Stimulated activated CD4-positive, alpha-beta T cell treated with anti-CD3 and anti-CD28 coated beads, Interleukin-1b, Interleukin-23, amount 100 ng/mL, for 24 hours (primary cell): ENCODE results near the gene B3GLCT.

Experiments
- DNase-seq, 4 experiments: peaks; one replicate each; pipeline ENCODE4 v3.0.0-alpha.2; 2020; ENCODE audit warnings: low read depth in 4 of 4, low spot score in 1 of 4

The B3GLCT gene

DNA sequence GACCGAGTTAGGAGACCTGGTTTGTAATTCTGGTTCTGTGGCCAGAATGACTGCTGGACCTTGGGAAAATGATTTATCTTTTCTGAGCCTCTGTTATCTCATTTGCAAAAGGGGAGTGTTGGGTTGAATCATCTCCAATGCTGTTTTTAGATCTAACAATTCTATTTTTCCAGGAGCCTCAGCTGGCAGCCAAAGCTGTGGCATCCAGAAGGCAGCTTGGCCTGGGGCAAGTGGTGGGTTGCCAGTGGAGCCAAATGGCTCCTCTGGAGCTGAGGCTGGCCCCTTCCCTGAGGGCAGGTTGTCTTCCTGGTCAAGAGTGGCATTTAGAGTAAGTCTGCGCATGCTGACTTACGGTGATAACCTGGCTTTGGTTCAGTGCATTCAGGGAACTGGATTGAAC, 21.3 kb downstream of the B3GLCT start:
- DNase-seq = no peak

GRCh38 chr13:31223215-31223614, 23.4 kb downstream of the B3GLCT start:
- DNase-seq = no peak

DNA sequence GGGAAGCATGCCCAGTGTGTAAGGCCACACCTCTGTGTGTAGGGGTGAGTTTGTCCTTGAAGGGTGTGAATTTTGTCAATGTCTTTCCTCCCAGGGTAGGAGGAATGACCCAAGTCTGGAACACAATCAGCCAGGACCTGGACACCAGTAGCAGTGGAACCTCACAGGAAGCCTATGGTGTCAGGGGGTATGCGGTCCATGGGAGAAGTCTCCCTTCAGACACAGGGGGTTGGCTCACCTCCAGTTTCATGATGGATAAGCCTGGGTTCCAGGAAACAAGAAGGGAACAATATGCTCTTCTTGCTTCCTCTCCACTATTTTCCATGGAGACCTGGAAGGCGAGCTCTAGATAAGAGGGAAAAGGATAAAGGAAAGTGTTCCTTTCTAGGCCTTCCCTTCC, 23.9 kb downstream of the B3GLCT start:
- DNase-seq = no peak

GRCh38 chr13:31224174-31224669, 24.4 kb downstream of the B3GLCT start:
- no peak for DNase-seq

GRCh38 chr13:31224963-31225559, 25.3 kb downstream of the B3GLCT start:
- no peak for DNase-seq

DNA sequence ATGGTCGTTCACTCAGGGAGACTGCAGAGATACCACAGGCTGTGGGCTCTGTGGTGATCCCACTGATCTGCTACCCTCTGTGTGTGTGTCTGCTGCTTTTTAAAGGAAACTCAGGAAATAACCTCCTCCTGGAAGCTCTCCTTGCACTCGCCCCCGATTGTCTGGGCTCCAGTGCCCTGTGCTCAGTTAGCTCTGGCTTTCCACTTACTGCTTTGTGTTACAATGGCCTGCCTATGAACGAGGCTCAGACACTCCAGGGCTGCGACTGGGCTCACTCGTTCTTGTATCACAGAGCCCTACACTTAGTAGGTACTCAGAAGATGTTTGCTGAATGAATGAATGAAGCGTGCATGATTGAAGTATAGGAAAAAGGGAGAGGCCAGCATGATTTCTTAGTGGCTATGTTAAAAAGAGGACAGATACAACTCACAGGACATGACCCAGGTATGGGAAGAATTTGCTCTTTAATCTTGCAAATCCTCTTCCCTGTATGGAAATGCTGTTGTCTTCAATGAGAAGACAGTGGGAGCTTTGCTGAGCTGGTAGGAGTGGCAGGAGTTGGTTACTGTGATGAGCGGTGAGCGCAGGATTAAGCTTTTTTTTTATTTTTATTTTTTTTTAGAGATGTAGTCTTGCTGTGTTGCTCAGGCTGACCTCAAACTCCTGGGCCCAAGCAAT, 26.4 kb downstream of the B3GLCT start:
- DNase-seq = no peak

DNA sequence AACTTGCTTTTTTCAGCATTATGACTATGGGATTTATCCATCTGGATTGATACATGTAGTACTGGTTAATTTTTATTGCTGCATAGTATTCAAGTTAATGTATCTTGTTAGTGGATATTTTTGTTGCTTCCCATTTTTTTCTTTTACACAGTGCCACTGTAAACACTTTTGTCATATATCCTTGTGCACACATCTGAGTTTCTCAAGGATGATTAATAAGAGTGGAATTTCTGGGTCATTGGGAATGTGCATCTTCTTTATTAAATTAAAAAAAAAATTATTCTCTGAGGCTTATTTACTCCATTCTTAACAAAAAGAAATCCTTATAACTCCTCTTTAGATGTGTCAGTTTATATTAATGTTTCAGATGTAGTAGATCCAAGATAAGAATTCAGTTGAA, 27.3 kb downstream of the B3GLCT start:
- DNase-seq = no peak

DNA sequence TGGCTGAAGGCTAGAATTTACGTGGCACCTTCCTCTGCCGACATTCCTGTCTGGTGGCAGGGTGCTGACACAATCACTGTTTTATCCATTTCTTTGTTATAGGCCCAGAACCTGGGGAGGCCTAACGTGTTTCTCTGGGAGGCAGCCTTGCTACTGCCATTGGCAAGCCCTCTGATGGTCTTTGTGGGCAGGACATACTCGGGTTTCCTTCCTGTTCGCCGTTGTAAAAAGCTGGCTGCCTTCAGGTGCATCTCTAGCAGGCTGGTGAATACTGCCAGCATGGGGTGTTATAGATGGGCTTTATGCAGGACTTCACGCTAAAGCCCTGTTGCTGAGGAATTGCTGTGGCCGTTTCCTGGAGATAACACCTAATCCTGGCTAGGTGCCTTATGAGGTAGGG, 28.1 kb downstream of the B3GLCT start:
- DNase-seq = no peak

DNA sequence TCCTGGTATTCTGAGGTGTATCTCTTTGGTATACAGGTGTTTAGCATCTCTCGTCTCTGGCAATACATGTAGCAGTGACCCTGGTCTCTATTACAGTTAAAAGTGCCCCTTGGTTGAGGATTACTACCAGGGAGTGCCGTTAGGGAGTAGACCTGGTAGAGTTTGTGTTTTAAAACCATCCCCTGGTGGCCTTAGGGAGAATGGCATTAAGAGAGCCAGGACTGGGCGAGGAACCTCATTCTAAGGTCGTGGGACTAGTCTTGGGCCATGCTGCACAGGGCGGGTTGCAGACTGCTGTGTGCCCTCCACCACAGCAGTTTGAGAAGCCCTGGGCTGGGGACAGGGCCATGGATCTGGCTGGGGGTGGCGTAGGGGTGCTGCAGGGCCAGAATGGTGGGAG, 35.0 kb downstream of the B3GLCT start:
- no peak for DNase-seq

DNA sequence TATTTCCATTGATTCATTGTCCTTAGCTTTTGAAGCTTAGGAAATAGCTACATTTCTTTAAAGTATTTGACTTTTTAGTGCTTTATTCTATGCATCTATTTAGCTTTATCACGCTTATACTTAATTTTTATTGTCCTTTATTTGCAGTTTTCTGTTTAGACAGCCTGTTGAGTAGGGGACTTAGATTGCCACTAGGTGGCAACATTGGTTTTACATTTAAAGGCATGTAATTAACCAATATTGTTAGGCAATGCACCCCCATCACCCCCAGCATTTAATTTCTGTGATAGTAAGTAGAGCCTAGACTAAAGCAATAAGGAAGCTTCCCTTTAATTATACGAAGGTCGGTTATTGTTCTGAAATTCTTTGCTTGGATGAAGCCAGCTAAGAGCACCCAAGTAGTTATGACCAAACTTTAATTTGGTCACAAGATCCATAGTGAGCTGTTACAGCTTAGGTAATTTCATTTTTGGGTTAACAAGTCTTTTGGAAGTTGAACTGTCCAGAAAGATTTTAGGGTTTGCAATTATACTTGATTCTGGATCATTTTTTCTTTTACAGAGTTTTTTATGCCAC, 36.5 kb downstream of the B3GLCT start:
- DNase-seq = no peak

- no peak for DNase-seq
These were observed 41.1 kb downstream of the B3GLCT start for GRCh38 chr13:31240921-31241320.

DNA sequence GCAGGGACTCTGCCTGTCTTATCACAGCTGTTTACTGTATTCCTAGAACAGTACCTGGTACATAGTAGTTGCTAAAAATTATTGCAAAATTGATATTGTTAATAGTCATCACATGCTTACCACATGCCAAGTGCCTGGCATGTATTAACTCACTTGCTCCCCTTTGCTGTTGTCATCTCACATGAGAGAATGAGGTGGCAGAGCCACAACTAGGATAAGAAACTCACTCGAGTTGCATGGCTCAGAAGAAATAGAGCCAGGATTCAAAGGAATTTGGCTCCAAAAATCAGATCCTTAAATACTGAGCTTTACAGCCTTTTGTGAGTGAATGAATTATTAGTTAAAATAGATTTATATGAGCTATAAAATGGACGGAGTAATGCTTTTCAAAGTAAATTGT, 42.6 kb downstream of the B3GLCT start:
- DNase-seq = no peak

- no peak for DNase-seq
These were observed 43.1 kb downstream of the B3GLCT start for GRCh38 chr13:31242916-31243315.

DNA sequence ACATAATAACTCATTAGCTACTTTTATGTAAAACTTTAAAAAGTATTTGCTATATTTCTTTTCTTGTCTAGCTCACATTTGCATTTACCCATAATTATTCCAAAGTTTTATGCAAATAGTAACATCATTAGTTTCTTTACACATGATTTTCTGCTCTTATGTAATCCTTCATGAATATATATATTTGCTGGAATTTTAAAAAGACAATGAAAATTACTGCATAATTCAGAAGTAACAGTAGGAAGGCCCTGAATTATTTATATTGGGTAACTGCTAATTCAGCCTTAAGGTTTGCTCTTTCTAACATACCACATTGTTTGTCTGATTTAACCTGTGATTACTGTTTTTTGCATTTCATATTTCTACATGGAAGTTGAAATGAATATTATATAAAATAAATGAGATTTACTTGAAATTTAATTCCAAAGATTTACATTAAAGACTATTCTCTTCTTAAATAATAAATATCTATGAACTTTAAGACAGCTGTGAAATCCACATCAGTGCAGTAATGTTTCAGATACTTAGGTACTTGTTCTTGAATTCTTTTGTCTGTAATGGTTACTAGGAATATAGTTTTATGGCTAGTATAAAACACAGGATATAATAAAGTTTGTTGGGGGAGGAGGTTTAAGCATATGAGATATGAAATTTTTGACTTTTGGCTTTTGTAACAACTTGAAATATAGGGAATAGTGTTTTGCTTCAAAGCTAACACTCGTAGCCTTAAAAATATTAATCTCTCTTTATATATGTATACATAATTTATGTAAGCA, 46.0 kb downstream of the B3GLCT start:
- no peak for DNase-seq

GRCh38 chr13:31246918-31247317, 47.1 kb downstream of the B3GLCT start:
- no peak for DNase-seq

DNA sequence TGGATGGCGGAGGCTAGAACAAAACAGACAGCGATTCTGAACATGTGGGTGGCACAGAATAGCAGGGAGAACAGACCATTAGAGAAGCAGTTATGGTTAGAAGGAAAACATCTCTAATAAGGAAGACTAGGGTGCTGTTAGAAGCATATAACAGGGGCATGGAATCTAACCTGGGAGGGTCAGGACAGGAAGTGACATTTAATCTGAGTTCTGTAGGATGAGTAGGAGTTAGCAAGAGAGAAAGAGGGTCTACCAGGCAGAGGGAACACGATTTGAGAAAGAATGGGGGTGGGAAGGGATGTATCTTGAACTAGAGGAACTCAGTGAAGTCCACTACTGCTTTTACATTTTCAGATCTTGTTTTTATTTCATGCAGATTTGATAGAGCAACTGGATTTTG, 48.6 kb downstream of the B3GLCT start:
- DNase-seq = no peak

DNA sequence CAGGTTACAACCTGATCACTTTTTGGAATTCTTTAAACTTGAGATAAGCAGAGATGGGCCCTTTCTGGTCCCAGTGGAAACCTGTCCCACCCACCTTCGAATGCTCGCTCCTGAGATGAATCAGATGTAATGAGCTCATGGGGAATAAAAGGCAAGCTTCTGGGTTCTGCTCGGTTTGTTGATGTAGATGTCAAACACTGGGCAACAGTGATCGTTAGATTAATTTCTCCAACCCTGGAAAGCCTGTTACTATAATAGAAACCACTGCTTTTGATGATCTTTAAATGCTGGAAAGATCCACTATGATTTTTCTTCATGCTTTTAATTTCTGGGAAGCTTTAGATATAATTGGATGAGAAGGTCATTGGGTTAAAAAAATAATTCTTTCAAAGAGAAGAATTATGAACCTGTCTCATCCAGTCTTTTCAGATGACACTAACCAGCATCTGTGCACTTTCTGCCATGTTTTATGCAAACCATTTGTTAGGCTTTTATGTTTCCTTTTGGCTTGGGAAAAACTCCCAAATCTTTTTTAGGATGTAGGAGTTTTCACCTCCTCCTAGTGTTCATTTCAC, 49.3 kb downstream of the B3GLCT start:
- no peak for DNase-seq

- no peak for DNase-seq
These were observed 50.7 kb downstream of the B3GLCT start for GRCh38 chr13:31250435-31250834.

DNA sequence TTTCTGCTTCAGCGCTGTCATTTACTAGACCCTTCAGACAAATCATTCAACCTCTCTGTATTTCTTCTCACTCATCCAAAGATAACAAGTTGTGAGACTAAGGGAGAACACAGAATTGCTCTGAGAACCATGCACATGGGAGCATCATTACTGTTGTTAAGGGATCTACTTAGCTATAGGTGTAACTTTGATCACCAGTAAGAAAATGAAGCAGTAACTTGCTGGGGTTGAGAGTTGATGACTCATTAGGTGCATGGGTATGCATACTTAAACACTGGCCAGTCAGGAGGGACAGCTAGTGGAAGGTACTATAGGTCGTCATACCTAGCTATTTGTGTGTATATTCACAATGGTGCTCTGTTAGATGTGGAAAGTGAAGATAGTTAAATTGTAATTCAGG, 61.5 kb downstream of the B3GLCT start:
- DNase-seq = no peak

DNA sequence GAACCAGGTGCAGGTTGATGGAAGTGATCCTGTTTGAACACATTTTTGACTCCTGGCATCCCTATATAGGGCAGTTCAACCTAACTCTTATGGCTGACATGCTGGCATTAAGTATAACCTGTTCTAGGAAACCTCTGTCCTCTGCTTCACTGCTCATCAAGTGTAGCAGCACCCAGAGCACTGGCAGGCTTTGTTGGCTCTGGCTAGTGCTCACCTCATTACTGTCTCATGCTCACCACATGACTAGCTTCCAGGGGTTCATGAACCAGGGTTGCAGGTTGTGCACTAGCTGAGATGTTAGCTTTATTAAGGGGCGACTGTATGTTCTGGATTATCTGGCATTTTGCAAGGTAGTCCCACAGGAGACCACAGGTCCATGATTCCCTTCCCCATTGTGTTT, 63.6 kb downstream of the B3GLCT start:
- DNase-seq = no peak

DNA sequence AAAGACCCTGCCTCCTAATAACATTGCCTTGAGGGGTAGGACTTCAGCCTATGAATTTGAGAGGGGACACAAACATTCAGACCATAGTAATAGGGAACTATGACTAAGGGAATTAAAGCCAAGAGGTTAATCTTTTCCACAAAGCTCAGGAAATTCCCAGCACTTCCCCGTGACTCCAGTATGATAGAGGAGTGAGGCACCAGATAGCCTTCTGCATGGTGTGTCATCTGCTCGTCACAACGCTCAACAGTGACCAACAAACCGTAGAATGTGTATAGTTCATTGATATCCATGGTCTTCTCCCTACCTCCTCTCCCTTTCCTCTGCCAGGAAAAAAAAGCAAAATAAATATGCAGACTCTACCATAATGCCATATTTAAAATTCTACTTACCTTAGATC, 64.4 kb downstream of the B3GLCT start:
- no peak for DNase-seq
